Cerebellar nuclear complex (tissue), 1 donor: ENCODE measurements around the gene LAX1.
"Not testable (repeated sequence)": the region's sequence is repeated elsewhere in the genome, so short reads cannot be mapped to it uniquely, and the experiment has no call there.

Experiments
- DNase-seq, 2 experiments: peaks; one replicate each; lab custom pipeline; 2025; lab: John Stamatoyannopoulos, UW

LAX1 gene, protein sequence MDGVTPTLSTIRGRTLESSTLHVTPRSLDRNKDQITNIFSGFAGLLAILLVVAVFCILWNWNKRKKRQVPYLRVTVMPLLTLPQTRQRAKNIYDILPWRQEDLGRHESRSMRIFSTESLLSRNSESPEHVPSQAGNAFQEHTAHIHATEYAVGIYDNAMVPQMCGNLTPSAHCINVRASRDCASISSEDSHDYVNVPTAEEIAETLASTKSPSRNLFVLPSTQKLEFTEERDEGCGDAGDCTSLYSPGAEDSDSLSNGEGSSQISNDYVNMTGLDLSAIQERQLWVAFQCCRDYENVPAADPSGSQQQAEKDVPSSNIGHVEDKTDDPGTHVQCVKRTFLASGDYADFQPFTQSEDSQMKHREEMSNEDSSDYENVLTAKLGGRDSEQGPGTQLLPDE

DNA sequence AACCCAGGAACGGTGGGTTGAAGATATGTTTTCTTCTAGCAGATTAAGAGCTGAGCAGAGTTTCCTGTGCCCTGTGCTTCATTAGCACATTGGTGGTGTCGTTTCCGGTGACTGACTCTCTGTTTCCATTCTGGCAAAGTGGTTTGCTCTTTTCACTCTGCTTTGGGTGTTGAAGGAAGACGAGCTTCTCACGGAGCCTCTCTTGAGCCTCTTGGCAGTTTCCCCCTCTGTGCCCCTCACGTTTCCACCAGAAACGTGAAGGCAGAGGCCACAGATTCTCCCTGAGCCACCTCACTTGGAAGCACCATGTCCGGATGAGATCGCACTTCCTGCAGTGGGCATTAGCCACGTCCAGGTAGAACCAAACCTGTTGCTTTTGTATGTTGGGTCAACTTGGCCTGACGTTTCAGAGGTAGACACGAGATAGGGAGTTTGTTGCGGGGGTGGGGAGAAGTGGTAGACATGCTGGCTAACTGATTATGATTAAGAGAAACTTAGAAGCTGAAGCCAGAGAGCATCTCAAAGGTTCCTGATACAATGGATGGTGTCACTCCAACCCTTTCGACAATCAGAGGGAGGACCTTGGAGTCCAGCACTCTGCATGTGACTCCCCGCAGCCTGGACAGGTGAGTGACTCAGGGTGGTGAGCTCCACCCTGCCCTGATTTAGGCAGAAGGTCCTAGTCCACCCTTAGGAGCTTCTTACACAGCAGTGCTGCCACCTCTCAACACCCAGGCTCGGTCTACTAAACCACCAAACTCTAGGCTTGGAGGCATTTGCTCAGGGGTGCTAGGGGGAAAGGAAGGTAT, at the start of gene LAX1:
LAX1 (plus strand) TSS at position 155 of the 809 bp plus-strand sequence; CDS start at position 538, 383 bp downstream.
- no peak for DNase-seq

DNA sequence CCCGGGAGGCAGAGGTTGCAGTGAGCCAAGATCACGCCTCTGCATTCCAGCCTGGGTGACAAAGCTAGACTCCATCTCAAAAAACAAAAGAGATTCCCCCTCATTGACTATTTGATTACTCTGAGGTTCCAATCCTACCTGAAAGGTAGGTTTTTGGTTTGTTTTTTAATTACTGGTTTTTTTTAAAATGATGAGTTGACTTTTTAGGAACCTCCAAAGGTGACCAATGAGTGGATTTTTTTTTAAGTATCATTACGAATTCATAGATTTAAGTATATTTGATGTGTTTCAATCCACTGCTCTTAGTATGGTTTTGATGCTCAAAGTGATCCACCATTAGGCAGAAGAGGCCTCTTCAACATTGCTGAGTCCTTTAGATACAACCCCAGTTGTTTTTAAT, 47.9 kb upstream of the LAX1 start:
- DNase-seq: no peak

DNA sequence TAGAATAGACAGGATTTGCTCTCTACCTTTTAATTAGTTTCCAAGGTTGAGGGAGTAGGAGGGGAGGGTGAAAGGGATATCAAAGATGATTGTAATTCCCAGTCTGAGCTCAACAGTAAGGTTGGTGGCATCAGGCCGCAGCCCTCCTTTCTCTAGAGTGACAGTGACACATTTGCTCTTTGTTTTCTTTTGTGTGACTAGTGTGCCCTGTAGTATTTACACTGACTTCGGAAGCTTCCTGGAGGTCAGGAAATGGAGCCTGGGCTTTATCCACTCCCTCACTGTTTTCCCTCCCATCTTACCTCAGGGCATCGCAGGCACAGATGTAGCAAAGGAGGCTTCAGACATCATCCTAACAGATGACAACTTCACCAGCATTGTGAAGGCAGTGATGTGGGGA, 44.7 kb upstream of the LAX1 start:
- DNase-seq: no peak

DNA sequence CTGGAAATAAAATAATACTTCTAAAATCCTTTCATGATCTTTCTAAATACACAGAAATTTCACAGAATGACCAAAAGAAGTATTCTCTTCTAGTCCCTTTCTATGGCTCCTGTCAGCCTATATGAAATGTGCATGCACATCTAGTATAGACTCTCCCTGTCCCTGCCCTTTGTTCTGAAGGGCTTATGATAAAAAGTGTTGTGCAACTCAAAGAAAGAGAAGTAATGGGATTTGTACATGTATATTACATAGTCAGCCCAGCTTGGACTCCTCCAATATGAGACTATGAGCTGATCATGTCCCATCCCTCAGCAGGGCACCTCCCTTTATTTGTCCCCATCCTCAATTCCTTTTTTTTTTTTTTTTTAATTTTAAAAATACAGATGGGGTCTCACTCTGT, 42.1 kb upstream of the LAX1 start:
- no peak for DNase-seq

DNA sequence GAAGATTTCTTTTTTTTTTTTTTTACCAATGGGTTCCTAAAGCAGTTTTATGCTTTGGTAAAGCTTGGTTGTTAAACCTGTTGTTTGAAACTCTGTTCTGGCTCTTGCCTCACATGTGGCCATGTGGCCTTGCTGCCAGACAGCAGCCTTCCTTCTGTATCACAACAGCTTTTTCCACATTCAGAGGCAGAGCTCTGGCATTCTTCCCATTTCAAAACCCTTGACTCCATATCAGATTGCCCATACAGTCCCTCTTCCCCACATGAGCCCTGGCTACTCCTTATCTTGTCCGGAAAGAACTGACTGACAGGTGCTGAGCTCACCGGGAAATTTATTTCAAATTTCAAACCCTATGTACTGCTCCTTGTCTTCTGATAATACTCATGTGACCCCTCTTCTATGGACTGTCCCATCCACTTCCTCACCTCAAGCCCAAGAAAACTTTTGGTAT, 38.5 kb upstream of the LAX1 start:
- DNase-seq: no peak

DNA sequence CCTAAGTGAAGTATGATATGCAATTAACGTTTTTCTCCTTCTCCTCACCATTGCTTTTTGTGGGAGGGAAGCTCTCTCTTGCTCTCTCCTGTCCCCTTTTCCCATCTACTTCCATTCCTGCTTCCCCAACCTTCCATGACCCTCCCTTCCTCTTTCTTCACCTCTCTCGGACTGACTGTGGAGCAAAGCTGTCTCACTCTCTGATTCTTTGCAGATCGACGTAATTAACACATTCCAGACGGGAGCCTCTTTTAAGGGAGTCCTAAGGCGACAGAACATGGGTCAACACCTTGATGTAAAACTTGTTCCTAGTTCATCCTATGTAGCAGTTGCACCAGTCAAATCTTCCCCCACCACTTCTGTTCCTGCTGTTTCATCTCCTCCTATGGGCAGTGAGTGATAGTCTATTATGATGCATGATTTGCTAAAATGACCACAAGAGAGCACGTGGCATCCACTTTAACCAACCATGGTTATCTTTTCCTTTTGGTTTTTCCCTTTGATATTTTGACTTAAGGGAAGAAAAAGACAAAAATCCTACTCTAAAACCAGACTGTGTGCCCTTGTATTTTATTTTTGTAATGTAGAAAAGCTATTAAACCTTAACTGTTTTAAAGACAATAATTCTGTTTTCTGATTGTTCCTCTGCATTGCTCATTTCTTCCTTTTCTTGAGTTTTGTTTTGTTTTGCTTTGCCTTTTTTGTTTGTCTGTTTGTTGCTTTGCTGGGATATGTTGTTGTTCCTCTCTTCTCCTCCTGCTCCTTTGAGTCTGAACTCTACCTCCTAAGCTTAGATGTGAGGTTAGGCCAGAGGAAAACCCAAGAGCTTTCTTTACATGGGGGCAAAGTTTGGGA, 31.7 kb upstream of the LAX1 start:
- no peak for DNase-seq

DNA sequence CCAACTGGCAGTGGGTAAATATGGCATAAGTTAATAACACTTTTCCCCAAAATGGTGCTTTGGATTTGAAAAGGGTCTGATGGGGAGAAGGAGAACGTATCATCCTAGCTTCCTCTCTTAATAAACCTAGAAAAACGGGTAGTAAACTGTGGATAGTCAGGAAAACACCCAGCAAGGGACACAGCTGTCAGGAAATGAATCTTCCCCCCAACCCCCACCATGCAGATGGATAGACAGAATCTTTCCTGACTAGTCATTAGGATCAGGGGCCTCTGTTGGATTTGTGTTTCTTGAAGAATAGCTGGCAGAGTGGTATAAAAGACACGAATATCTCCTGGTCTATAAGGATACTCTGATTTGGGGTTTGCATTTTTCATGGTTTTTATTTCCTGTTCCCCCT, 22.5 kb upstream of the LAX1 start:
- no peak for DNase-seq

DNA sequence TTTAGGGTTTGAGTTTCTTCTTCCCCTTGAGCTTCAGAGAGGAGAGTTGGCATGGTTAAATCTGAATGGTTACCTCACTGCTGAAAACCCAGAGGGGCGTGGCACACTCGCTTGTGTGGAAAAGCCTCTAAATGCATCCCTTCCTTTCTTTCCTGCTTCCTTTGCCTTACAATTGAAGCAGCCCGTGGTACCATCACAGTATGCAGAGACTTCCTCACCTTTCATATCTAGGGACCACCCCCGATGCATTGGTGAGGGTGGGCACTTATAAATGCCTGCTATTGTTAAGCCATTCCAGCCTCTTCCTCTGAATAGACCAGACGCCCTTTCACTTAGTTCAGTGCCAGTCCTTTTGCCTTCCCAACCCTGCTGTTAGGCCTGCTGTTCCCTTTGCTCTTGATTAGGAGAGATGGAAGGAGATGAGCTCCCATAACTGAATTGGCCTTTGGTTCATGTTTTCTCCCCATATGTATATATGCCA, 21.9 kb upstream of the LAX1 start:
- DNase-seq: peak in 1 of 2 experiments; percentile 29

DNA sequence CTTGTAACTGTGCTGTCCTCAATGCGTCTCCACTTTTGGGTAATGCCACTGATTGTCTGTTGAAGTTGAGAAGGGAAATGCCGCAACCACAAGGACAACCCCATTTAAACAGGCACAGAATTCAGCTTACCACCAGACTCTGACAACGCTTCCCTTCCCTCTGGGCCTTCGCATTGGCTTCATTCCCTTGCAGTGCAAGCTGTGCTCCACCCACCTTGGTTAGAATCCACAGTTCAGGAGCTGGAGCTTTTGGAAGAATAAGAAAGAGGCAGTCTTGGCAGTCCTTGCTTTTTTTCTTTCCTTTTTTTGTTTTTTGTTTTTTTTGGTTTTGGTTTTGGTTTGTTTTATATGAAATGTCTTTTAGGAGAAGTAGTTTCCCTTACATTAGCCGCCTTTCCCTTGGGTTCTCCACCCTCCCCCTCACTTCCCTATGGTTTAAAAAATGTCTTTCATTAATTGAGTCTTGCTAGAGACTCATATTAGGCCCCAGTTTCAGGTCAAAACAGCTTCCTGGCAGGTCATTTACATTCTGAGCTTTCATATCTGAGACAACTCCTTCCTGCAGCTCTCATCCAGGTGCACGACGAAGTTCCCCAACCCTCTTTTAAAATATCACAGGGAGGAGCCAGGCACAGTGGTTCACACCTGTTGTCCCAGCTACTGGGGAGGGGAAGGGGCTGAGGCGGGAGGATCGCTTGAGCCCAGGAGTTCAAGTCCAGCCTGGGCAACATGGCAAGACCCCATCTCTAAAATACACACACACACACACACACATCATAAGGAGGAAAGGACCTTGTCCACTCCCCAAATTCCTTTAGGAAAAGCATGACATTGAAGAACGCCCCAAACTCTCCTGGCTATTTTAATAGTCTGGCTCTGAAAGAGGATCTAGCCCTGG, 20.7 kb upstream of the LAX1 start:
- DNase-seq: peak; percentile 44 to 58

DNA sequence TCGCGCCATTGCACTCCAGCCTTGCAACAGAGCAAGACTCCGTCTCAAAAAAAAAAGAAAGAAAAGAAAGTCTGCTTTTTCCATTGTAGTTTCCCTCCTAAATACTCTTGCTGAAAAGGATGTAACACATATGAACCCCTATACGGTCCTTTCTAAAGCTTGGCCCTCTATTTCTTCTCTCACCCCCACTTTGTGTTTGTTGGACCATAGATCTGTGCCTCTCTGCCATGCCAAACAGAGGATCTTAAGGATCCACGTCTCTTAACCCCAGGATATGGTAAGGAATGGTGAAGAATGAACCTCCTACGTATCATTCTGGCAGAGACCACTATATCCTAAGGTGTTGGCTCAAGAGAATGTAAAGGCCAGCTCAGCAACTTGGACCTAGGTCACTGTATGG, 18.7 kb upstream of the LAX1 start:
- DNase-seq: no peak

DNA sequence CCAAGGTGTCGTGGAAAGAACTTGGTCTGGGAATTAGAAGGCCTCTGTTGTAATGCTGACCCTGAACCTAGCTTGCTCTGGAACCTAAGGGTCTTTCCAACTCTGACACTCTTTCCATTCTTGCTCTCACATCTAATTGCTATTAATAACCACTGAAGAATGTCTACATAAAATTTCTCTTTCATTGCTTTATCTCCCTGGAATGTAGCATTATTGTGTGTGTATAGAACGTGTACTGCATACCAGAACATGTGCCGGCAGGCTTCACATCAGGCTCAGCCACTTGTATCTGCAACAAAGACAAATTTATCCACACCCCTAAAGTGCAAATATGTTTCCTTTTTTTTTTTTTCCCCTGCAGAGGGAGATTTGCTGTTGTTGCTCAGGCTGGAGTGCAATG, 13.9 kb upstream of the LAX1 start:
- no peak for DNase-seq

DNA sequence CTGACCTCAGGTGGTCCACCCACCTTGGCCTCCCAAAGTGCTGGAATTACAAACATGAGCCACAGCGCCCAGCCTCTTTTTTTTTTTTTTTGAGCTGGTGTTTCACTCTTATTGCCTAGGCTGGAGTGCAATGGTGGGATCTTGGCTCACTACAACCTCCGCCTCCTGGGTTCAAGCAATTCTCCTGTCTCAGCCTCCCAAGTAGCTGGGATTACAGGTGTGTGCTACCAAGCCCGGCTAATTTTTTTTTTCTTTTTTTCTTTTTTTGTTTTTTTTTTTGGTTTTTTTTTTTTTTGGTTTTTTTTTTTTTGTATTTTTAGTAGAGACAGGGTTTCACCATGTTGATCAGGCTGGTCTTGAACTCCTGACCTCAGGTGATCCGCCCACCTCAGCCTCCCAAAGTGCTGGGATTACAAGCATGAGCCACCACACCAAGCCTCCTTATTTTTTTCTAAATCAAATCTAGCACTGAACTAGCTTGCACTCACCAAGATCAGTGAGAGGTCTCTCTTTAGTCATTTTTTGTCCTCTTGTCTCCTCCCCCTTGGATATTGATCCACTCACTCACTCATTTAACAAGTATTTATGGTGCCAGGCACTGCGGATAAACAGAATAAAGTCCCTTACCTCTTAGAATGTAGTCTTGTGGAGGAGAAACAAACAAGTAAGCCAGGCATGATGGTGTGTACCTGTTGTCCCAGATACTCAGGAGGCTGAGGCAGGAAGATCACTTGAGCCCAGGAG, 13.2 kb upstream of the LAX1 start:
- DNase-seq: not testable (repeated sequence)

DNA sequence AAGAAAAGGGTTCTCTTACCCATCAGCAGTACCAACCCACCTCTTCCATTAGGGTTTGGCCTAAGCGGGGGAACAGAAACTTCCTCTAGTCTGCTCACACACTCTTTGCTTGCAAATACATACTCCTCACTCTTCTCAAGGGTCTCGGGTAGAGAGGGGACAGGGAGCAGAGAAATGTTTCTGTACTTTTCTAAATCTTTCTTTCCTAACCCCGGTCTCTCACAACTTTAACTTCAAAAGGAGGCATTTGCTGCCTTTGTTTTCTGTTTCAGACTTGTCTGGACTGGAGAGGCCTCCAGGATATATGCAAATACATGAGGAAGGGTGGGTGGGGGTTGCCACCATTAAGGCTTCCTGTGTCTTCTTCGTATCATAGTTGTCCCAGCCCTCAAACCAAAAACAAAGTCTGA, 10.5 kb upstream of the LAX1 start:
- no peak for DNase-seq

DNA sequence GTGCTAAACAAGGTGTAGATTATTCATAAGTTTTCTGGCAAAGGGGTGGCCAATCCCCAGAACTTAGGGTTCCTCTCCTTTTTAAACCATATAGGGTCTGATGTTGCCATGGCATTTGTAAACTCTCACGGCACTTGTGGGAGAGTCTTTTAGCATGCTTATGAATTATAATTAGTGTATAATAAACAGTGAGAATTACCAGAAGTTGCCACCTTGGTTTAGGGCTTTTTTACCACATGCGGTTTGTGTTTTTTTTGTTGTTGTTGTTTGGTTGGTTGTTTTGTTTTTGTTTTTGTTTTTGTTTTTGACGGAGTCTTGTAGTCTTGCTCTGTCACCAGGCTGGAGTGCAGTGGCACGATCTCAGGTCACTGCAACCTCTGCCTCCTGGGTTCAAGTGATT, 8.9 kb upstream of the LAX1 start:
- no peak for DNase-seq

DNA sequence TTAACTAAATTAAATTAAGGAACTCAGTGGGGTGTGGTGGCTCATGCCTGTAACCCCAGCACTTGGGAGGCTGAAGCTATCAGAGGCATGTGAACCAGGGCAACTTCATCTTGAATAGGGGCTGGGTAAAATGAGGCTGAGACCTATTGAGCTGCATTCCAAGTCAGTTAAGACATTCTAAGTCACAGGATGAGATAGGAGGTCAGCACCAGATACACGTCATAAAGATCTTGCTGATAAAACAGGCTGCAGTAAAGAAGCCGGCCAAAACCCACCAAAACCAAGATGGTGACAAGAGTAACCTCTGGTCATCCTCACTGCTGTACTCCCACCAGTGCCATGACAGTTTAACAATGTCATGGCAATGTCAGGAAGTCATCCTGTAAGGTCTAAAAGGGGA, 6.2 kb upstream of the LAX1 start:
- DNase-seq: not testable (repeated sequence)

DNA sequence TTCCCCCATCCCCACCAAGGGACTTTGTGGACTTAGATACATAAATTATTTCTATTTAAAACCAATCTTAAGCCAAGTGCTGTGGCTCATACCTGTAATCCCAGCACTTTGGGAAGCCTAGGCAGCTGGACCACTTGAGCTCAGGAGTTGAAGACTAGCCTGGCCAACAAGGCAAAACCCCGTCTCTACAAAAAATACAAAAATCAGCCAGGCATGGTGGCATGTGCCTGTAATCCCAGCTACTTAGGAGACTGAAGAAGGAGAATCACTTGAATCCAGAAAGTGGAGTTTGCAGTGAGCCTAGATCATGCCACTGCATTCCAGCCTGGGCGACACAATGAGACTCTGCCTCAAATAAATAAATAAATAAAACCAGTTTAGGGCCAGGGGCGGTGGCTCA, 4.5 kb upstream of the LAX1 start:
- no peak for DNase-seq

DNA sequence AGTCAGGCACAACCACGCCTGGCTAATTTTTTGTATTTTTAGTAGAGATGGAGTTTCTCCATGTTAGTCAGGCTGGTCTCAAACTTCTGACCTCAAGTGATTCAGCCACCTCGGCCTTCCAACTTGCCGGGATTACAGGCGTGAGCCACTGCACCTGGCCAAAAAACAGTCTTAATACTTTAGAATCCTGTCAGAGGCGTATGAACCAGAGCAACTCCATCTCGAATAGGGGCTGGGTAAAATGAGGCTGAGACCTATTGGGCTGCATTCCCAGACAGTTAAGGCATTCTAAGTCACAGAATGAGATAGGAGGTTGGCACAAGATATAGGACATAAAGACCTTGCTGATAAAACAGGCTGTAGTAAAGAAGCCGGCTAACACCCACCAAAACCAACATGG, 3.0 kb upstream of the LAX1 start:
- not testable (repeated sequence) for DNase-seq

DNA sequence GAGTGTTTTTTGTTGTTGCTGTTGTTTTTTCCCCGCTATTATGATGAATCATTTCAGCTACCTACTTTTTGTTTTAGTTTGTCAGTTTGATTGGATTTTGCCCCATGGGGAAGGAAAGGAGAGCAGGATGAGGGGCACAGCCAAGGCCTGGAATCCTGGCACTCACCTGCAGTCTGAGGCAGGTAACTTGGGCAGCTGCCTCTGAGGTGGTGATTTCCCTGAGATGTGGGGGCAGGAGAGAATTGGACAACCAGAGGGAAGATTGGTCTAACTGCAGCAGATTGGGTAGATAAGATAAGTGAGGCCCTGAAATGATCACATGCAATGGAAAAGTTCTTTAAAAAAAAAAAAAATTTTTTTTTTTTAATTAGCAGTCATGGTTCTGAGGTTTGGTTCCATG, 1.5 kb upstream of the LAX1 start:
- DNase-seq: no peak

DNA sequence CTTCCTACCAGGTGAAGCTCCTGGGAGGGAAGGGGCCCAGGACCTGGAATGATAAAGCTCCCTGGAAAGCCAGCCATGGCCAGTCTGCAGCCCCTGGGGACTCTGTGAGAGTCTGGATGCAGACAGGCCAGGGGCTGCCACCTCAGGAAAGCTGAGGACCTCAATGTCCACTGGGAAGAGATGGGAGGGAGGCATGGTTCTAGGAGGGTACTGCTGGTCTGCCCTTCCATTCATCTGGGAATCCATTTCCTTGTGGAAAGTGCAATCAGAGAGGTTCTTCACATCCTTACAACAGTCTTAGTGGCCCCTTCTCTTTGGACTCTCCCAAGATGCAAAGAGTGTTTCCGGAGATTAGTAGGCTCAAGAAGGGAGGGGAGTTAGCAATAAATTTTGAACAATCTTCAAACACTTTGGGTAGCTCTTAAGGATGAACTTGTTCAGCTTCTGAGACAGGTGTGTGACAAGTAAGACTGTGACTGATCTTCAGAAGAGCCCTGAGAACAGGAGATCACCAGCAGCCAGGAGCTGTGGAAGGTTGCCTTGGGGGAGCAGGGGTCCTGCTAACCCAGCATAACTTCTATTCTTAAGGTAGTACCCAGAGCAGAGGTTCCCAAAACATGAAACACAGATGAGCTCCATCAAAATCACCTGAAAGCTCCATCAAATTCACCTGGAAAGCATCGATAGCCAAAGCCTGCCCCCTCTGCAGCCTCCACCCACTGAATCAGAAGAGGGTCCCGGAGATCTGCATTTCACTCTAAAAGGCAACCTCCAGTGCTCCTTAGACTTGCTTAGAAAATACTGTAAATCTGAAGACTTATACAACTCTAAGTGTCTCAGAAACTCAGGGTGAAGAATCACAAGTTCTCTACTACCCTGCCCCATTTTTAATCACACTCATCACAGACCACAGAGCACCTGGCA, 616 bp upstream of the LAX1 start:
- no peak for DNase-seq
